Caco-2 (cell line): ENCODE results near the gene TUBA3D. TPM values are rescaled to one million over a fixed set of nuclear protein-coding genes. Genes with fewer than 3 reads are reported as not detected.
"Not testable (repeated sequence)": the region's sequence is repeated elsewhere in the genome, so short reads cannot be mapped to it uniquely, and the experiment has no call there.

Experiments
- BruUV-seq: library from RNA; stranded (reverse); fragments of 400-500 nt; replicated peaks from 2 replicates; lab custom pipeline; 2021; lab: Mats Ljungman, UMichigan
- CTCF ChIA-PET: fragments of 300-600 bp; sonication (Branson Sonifier 250); formaldehyde crosslinking; loops from one replicate; lab custom pipeline; 2022; ENCODE audit warnings: antibody characterized with exemption; lab: Charles Lee
- POLR2A ChIA-PET: fragments of 300-600 bp; sonication (Branson Sonifier 250); formaldehyde crosslinking; loops from one replicate; lab custom pipeline; 2022; ENCODE audit warnings: antibody characterized with exemption; lab: Charles Lee
- DNase-seq, 2 experiments: peaks; one replicate each; pipeline versions ENCODE4 v3.0.0 to v3.0.0-alpha.2; 2020 to 2022
- H3K27me3 ChIP-seq: replicated peaks from 2 replicates; pipeline ENCODE4 v1.6.0; 2011; ENCODE audit warnings: low read length; ENCODE audit not compliant: control insufficient read depth, insufficient read depth
- H3K36me3 ChIP-seq: 2 replicates; pipeline ENCODE4 v1.5.1; 2011; ENCODE audit warnings: low read length; ENCODE audit not compliant: control insufficient read depth, insufficient read depth
- H3K4me1 ChIP-seq: fragments of 250-450 bp; sonication (Bioruptor Pico); 2 replicates; pipeline ENCODE4 v1.5.1; 2020; ENCODE audit warnings: mild to moderate bottlenecking
- H3K4me3 ChIP-seq: 2 replicates; pipeline ENCODE4 v1.5.1; 2011; ENCODE audit warnings: low read depth, mild to moderate bottlenecking, control low read depth, low read length
- H3K9me3 ChIP-seq: fragments of 250-450 bp; sonication (Bioruptor Pico); 2 replicates; pipeline ENCODE4 v1.5.1; 2020; ENCODE audit warnings: mild to moderate bottlenecking, moderate library complexity
- H3K27ac Mint-ChIP-seq: one replicate; pipeline ENCODE4 v1.8.0; 2022; ENCODE audit warnings: mixed read lengths; ENCODE audit not compliant: unreplicated experiment
- H3K27me3 Mint-ChIP-seq: one replicate; pipeline ENCODE4 v1.8.0; 2022; ENCODE audit warnings: mixed read lengths; ENCODE audit not compliant: insufficient read depth, unreplicated experiment
- H3K36me3 Mint-ChIP-seq: one replicate; pipeline ENCODE4 v1.8.0; 2022; ENCODE audit warnings: mild to moderate bottlenecking, mixed read lengths; ENCODE audit not compliant: insufficient read depth, unreplicated experiment
- H3K4me1 Mint-ChIP-seq: one replicate; pipeline ENCODE4 v1.8.0; 2022; ENCODE audit warnings: low read depth, mixed read lengths; ENCODE audit not compliant: unreplicated experiment
- H3K4me3 Mint-ChIP-seq: one replicate; pipeline ENCODE4 v1.8.0; 2022; ENCODE audit warnings: mild to moderate bottlenecking, moderate library complexity, mixed read lengths; ENCODE audit not compliant: unreplicated experiment
- H3K9me3 Mint-ChIP-seq: one replicate; pipeline ENCODE4 v1.8.0; 2022; ENCODE audit warnings: mixed read lengths; ENCODE audit not compliant: unreplicated experiment
- CTCF ChIP-seq, 2 experiments: fragments of 200-600 bp in 1 of 2; IDR thresholded peaks; 1 replicate in 1 of 2; 2 replicates in 1 of 2; pipeline versions ENCODE4 v1.5.1 to v1.8.0; 2011 to 2022; ENCODE audit warnings: antibody characterized with exemption in 1 of 2, control low read depth in 1 of 2, inconsistent platforms in 1 of 2, low read depth in 1 of 2, low read length in 1 of 2, mild to moderate bottlenecking in 1 of 2, moderate library complexity in 1 of 2; ENCODE audit not compliant: insufficient read depth in 1 of 2, severe bottlenecking in 1 of 2, unreplicated experiment in 1 of 2
- intact Hi-C: fragments of 100-400 bp; cut with micrococcal nuclease; formaldehyde crosslinking; loops from one replicate; pipeline ENCODE4 v1.10.0; 2022; ENCODE audit not compliant: unreplicated experiment
- total RNA-seq: library from RNA; stranded (reverse); gene quantifications from 2 replicates; pipeline ENCODE4 v1.2.3, GENCODE V29; 2022

TUBA3D gene
- total RNA-seq, 1 experiment from 2014 or later, result not detected

- ChIA-PET POLR2A (interaction anchor here (0.6 kb wide), 2 partner anchors 54 to 1941 kb away, joined by 3 to 7 read pairs; no protein-coding TSS in a partner anchor), CTCF (interaction anchor here (0.6 to 1.3 kb wide), 8 partner anchors 10 to 339 kb away, joined by 3 to 8 read pairs (median 4); no protein-coding TSS in a partner anchor)
- Mint-ChIP-seq H3K27ac (peak overlapping the region; percentile 98), H3K4me3 (peak overlapping the region; percentile 95), H3K36me3 (peaks cover 39% of the 10 kb centered on the region), H3K9me3 (no peaks in the 10 kb centered on the region), H3K27me3 (no peaks in the 10 kb centered on the region), H3K4me1 (no peaks in the 10 kb centered on the region)
- H3K27me3 ChIP-seq, result no peaks in the 10 kb centered on the region
- BruUV-seq, result TSS peak; percentile 72
- intact Hi-C loops, result loop anchor here (5.0 to 10.0 kb wide), 3 partner anchors 341 to 921 kb away; partner anchors contain the start of genes FAM168B and GPR39
- DNase-seq, result no peak
- peak overlapping the region; percentile 96 for H3K4me3 ChIP-seq
- no peak for TF ChIP-seq CTCF (IDR thresholded peaks at IDR 0.05; ENCODE audit: insufficient read depth in 1 of 2, low read depth in 1 of 2, low read length in 1 of 2, severe bottlenecking in 1 of 2, unreplicated experiment in 1 of 2)
- peaks cover 2% of the 10 kb centered on the region; the same call in 1 of the 2 replicates for H3K36me3 ChIP-seq
- H3K9me3 ChIP-seq, result no peaks in the 10 kb centered on the region
- H3K4me1 ChIP-seq, result no peaks in the 10 kb centered on the region
Observed at GRCh38 chr2:131493199-131493968, 17.5 kb downstream of the TUBA3D start.

DNA sequence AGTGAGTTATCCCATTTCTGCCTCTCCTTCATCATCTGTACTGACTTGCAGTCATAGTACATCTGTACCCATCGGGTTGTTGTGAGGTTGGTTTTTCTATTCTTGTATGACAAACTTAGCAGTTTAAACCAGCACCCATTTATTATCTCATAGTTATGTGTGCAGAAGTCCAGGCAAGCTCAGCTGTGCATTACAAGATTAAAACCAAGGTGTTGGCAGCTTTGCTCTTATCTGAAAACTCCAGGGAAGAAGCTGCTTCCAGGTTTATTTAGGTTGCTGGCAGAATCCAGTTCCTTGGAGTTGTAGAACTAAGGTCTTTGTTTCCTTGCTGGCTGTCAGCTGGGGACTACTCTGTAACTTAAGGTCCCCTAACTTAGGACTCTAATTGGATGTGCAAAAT, 19.6 kb downstream of the TUBA3D start:
- H3K27ac Mint-ChIP-seq, POLR2A ChIA-PET, H3K36me3 ChIP-seq, H3K4me1 Mint-ChIP-seq, H3K4me3 ChIP-seq, DNase-seq, H3K9me3 Mint-ChIP-seq, H3K27me3 Mint-ChIP-seq, H3K27me3 ChIP-seq, H3K9me3 ChIP-seq, H3K4me1 ChIP-seq: not testable (repeated sequence)
- BruUV-seq, result TSS peak; percentile 2
- CTCF ChIA-PET, result interaction anchor here (0.7 kb wide), 1 partner anchor 177 kb away, joined by 4 read pairs; no protein-coding TSS in a partner anchor
- peak overlapping the region; percentile 11 for H3K4me3 Mint-ChIP-seq
- intact Hi-C loops, result loop anchor here (10.0 kb wide), 1 partner anchor 919 kb away; the partner anchor contains the start of gene GPR39
- H3K36me3 Mint-ChIP-seq, result peaks cover 44% of the 10 kb centered on the region

DNA sequence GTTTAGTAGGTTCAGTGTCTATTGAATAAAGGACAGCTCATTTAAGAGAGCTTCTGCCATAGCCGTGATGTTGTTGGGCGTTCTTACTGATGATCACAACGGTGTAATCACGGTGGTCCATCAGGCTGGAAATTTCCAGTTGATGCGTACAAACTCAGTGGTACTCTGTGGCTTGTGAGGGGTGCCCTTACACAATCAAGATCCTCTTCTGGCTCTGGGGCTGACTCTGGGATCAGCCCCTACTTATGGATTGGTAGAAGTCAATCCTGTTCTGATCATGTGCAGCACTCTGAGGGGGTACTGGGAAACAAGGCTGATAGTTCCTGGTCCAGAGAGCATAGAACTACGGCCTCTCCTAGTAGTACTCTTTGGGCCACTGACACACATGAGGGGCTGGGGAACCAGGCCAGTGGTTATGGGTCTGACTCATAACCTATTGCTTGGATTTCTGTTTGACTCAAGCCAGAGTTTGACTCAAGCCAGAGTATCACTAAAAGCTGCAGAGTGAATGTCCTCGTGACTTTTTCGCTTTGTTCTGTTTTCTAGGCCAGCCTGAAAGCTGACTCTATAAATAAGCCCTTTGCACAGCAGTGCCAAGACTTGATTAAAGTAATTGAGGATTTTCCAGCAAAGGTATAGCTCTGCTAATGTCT, 22.5 kb downstream of the TUBA3D start:
- H3K9me3 ChIP-seq, H3K4me3 ChIP-seq, H3K4me1 Mint-ChIP-seq, H3K27me3 Mint-ChIP-seq, H3K27me3 ChIP-seq, H3K36me3 ChIP-seq, H3K9me3 Mint-ChIP-seq, H3K4me3 Mint-ChIP-seq, BruUV-seq, POLR2A ChIA-PET, H3K4me1 ChIP-seq, H3K27ac Mint-ChIP-seq, DNase-seq, CTCF ChIA-PET: not testable (repeated sequence)
- H3K36me3 Mint-ChIP-seq, result peaks cover 44% of the 10 kb centered on the region
- intact Hi-C loops, result loop anchor here (10.0 kb wide), 1 partner anchor 916 kb away; the partner anchor contains the start of gene GPR39

GRCh38 chr2:131503587-131503986, 27.7 kb downstream of the TUBA3D start:
- DNase-seq, H3K27me3 ChIP-seq, intact Hi-C loops, H3K9me3 Mint-ChIP-seq, H3K27ac Mint-ChIP-seq, H3K27me3 Mint-ChIP-seq, H3K4me1 ChIP-seq, H3K4me3 Mint-ChIP-seq, H3K9me3 ChIP-seq, H3K4me3 ChIP-seq, H3K4me1 Mint-ChIP-seq, BruUV-seq, POLR2A ChIA-PET, H3K36me3 ChIP-seq: not testable (repeated sequence)
- peaks cover 75% of the 10 kb centered on the region for H3K36me3 Mint-ChIP-seq
- CTCF ChIA-PET, result interaction anchor here (0.5 kb wide), 1 partner anchor 11 kb away, joined by 4 read pairs; no protein-coding TSS in a partner anchor

GRCh38 chr2:131504082-131504750, 28.3 kb downstream of the TUBA3D start:
- H3K4me1 Mint-ChIP-seq, H3K4me3 ChIP-seq, H3K9me3 ChIP-seq, POLR2A ChIA-PET, H3K36me3 ChIP-seq, BruUV-seq, H3K27me3 ChIP-seq, H3K27me3 Mint-ChIP-seq, DNase-seq, H3K4me1 ChIP-seq, intact Hi-C loops, H3K4me3 Mint-ChIP-seq, H3K27ac Mint-ChIP-seq, H3K9me3 Mint-ChIP-seq: not testable (repeated sequence)
- CTCF ChIA-PET, result interaction anchor here (1.2 kb wide), 1 partner anchor 11 kb away, joined by 4 read pairs; no protein-coding TSS in a partner anchor
- H3K36me3 Mint-ChIP-seq, result peaks cover 80% of the 10 kb centered on the region
